B cell (primary cell): ENCODE results near the gene TANC2. TPM values are rescaled to one million over a fixed set of nuclear protein-coding genes. Genes with fewer than 3 reads are reported as not detected.

Source experiments
- ATAC-seq: fragments of 200-7000 bp; cut with Tn5 transposase; one replicate; pipeline ENCODE4 v1.10.0; 2021; ENCODE audit warnings: low read depth, mild to moderate bottlenecking, moderate number of reproducible peaks, moderate library complexity
- CTCF ChIA-PET: fragments of 350-600 bp; sonication (Branson Sonifier 250); formaldehyde crosslinking; loops from one replicate; lab custom pipeline; 2021; ENCODE audit warnings: antibody characterized with exemption, inconsistent platforms; lab: Charles Lee
- POLR2A ChIA-PET: fragments of 350-600 bp; sonication (Branson Sonifier 250); formaldehyde crosslinking; loops from one replicate; lab custom pipeline; 2021; ENCODE audit warnings: antibody characterized with exemption; lab: Charles Lee
- DNase-seq: peaks from one replicate; pipeline ENCODE4 v3.0.0; 2013
- H2AFZ ChIP-seq: 2 replicates; pipeline ENCODE4 v1.6.1; 2012; ENCODE audit warnings: mild to moderate bottlenecking, low read depth, low read length; ENCODE audit not compliant: insufficient read depth, poor library complexity, severe bottlenecking
- H3K27ac ChIP-seq, 2 donors: 1 replicate in 1 of 2; 2 replicates in 1 of 2; pipeline ENCODE4 v1.5.1; 2012 to 2013; ENCODE audit warnings: low read length in 2 of 2, mild to moderate bottlenecking in 2 of 2, moderate library complexity in 1 of 2
- H3K27me3 ChIP-seq, 4 experiments: fragments of 200-600 bp in 1 of 4; sonication (generic) in 1 of 4; replicated peaks in 1 of 4; 1 replicate in 2 of 4; 2 replicates in 2 of 4; pipeline versions ENCODE4 v1.6.1 to v1.7.0; 2013 to 2016; ENCODE audit warnings: low read length in 3 of 4, mild to moderate bottlenecking in 2 of 4, mixed read lengths in 1 of 4, moderate library complexity in 1 of 4; ENCODE audit not compliant: insufficient read depth in 4 of 4, control insufficient read depth in 3 of 4; ENCODE audit errors: control extremely low read depth in 1 of 4
- H3K36me3 ChIP-seq, 2 experiments: replicated peaks in 1 of 2; 1 replicate in 1 of 2; 2 replicates in 1 of 2; pipeline versions ENCODE4 v1.6.1 to v1.7.1; 2013; ENCODE audit warnings: low read length in 1 of 2; ENCODE audit not compliant: insufficient read depth in 2 of 2, control insufficient read depth in 1 of 2; ENCODE audit errors: control extremely low read depth in 1 of 2, extremely low read depth in 1 of 2
- H3K4me1 ChIP-seq, 2 donors: fragments of 200-600 bp in 1 of 2; sonication (generic) in 1 of 2; 1 replicate in 1 of 2; 2 replicates in 1 of 2; pipeline versions ENCODE4 v1.5.1 to v1.6.1; 2013 to 2017; ENCODE audit warnings: low read length in 2 of 2; ENCODE audit not compliant: control insufficient read depth in 2 of 2, insufficient read depth in 2 of 2
- H3K4me2 ChIP-seq: replicated peaks from 2 replicates; pipeline ENCODE3; 2012; ENCODE audit warnings: mild to moderate bottlenecking, low read depth, low read length; ENCODE audit not compliant: poor library complexity, severe bottlenecking
- H3K4me3 ChIP-seq, 5 experiments: fragments of 200-600 bp in 1 of 5; sonication (generic) in 1 of 5; 1 replicate in 3 of 5; 2 replicates in 2 of 5; pipeline versions ENCODE4 v1.5.1 to v1.7.0; 2011 to 2016; ENCODE audit warnings: low read length in 4 of 5, mild to moderate bottlenecking in 4 of 5, low read depth in 2 of 5, control low read depth in 1 of 5, moderate library complexity in 1 of 5; ENCODE audit not compliant: insufficient read depth in 1 of 5; ENCODE audit errors: control extremely low read depth in 1 of 5, extremely low read depth in 1 of 5
- H3K79me2 ChIP-seq: fragments of 200-600 bp; sonication (generic); one replicate; pipeline ENCODE4 v1.6.0; 2016; ENCODE audit warnings: low read length; ENCODE audit not compliant: control insufficient read depth, insufficient read depth
- H3K9ac ChIP-seq: fragments of 200-600 bp; sonication (generic); 2 replicates; pipeline ENCODE4 v1.6.1; 2017; ENCODE audit warnings: mild to moderate bottlenecking, low read length, moderate library complexity
- H3K9me3 ChIP-seq, 3 donors: one replicate each; pipeline versions ENCODE4 v1.6.1 to v1.7.1; 2013; ENCODE audit warnings: low read length in 2 of 3; ENCODE audit not compliant: control insufficient read depth in 2 of 3, insufficient read depth in 1 of 3; ENCODE audit errors: control extremely low read depth in 1 of 3
- H4K20me1 ChIP-seq: 2 replicates; pipeline ENCODE4 v1.6.0; 2012; ENCODE audit warnings: mild to moderate bottlenecking, low read length; ENCODE audit not compliant: insufficient read depth, control insufficient read depth, poor library complexity, severe bottlenecking
- H3K27ac Mint-ChIP-seq: one replicate; pipeline ENCODE4 v1.8.0; 2021; ENCODE audit warnings: mixed read lengths
- H3K27me3 Mint-ChIP-seq: one replicate; pipeline ENCODE4 v1.8.0; 2021; ENCODE audit warnings: mixed read lengths
- H3K4me1 Mint-ChIP-seq: one replicate; pipeline ENCODE4 v1.8.0; 2021; ENCODE audit warnings: mixed read lengths
- H3K4me3 Mint-ChIP-seq: one replicate; pipeline ENCODE4 v1.8.0; 2021; ENCODE audit warnings: mixed read lengths
- H3K9me3 Mint-ChIP-seq: one replicate; pipeline ENCODE4 v1.8.0; 2022; ENCODE audit warnings: mixed read lengths; ENCODE audit not compliant: insufficient read depth
- CTCF ChIP-seq: fragments of 200-600 bp; IDR thresholded peaks from one replicate; pipeline ENCODE4 v1.8.0; 2022; ENCODE audit warnings: antibody characterized with exemption, mild to moderate bottlenecking
- EZH2 ChIP-seq: IDR thresholded peaks from 2 replicates; pipeline ENCODE4 v1.6.1; 2012; ENCODE audit warnings: borderline replicate concordance, low read depth, mild to moderate bottlenecking, moderate library complexity, low read length; ENCODE audit not compliant: insufficient read depth, poor library complexity, severe bottlenecking
- WGBS: methylation state at CpG from one replicate; pipeline ENCODE4 v1.1.5; 2013; ENCODE audit warnings: missing lambda C conversion rate; ENCODE audit not compliant: insufficient coverage; 5-methylcytosine and 5-hydroxymethylcytosine counted together
- intact Hi-C: fragments of 100-400 bp; cut with micrococcal nuclease; formaldehyde crosslinking; loops from one replicate; pipeline ENCODE4 v1.10.0; 2022
- polyA plus RNA-seq: library from polyadenylated mRNA; depleted of rRNA; stranded (reverse); fragments of >200 nt; gene quantifications from 2 replicates; pipeline ENCODE4 v1.2.3, GENCODE V29; 2012
- total RNA-seq, 2 donors: library from RNA; stranded (reverse); fragments of 120-200 nt in 1 of 2; gene quantifications; 1 replicate in 1 of 2; 2 replicates in 1 of 2; pipeline versions ENCODE4 v1.2.3 to v1.2.4, GENCODE V29; 2013 to 2022

TANC2 gene
- total and polyA plus RNA-seq, 2 donors (not counting 1 experiment from before 2014, with no cell fraction given) = 4.6 to 20.4 TPM

GRCh38 chr17:62931101-62931500 lies 34.9 kb upstream of the TANC2 start:
- TF ChIP-seq EZH2 (no peak), CTCF (no peak)
- Histone ChIP-seq H3K27ac (no peak overlapping the region), H3K9me3 (no peaks in the 10 kb centered on the region), H3K4me1 (no peaks in the 10 kb centered on the region), H3K36me3 (no peaks in the 10 kb centered on the region), H3K79me2 (no peaks in the 10 kb centered on the region), H3K4me3 (no peak overlapping the region), H4K20me1 (no peaks in the 10 kb centered on the region), H3K4me2 (no peak overlapping the region), H2AFZ (no peak overlapping the region), H3K27me3 (peaks cover 0 to 3% (median 1%) of the 10 kb centered on the region in 4 experiments), H3K9ac (no peak overlapping the region)
- ChIA-PET CTCF (no interaction called here), POLR2A (no interaction called here)
- no peak for ATAC-seq
- no CpG with 5 or more reads among the region's 1 CpG for WGBS
- no peak overlapping the region for H3K27ac Mint-ChIP-seq
- intact Hi-C loops = no loop called here
- no peaks in the 10 kb centered on the region for H3K4me1 Mint-ChIP-seq
- peaks cover 42% of the 10 kb centered on the region for H3K27me3 Mint-ChIP-seq
- H3K4me3 Mint-ChIP-seq = no peak overlapping the region
- no peak for DNase-seq
- no peaks in the 10 kb centered on the region for H3K9me3 Mint-ChIP-seq

- Histone ChIP-seq H3K9me3 (no peaks in the 10 kb centered on the region), H3K27ac (no peak overlapping the region), H3K9ac (no peak overlapping the region), H3K4me2 (no peak overlapping the region), H4K20me1 (no peaks in the 10 kb centered on the region), H3K36me3 (no peaks in the 10 kb centered on the region), H3K79me2 (no peaks in the 10 kb centered on the region), H3K4me1 (no peaks in the 10 kb centered on the region), H3K4me3 (no peak overlapping the region), H2AFZ (no peak overlapping the region), H3K27me3 (peaks cover 0 to 11% (median 3%) of the 10 kb centered on the region in 4 experiments)
- H3K4me3 Mint-ChIP-seq = no peak overlapping the region
- CTCF ChIA-PET = interaction anchor here (0.6 kb wide), 1 partner anchor 79 kb away, joined by 4 read pairs; no protein-coding TSS in a partner anchor
- no peak overlapping the region for H3K27ac Mint-ChIP-seq
- no peaks in the 10 kb centered on the region for H3K4me1 Mint-ChIP-seq
- intact Hi-C loops = no loop called here
- 96% methylated on average over 11 of the region's 15 CpGs for WGBS
- no peaks in the 10 kb centered on the region for H3K9me3 Mint-ChIP-seq
- TF ChIP-seq CTCF (no peak), EZH2 (no peak)
- ATAC-seq = no peak
- peaks cover 46% of the 10 kb centered on the region for H3K27me3 Mint-ChIP-seq
- DNase-seq = no peak
- POLR2A ChIA-PET = no interaction called here
Observed at GRCh38 chr17:62933501-62934385, 32.3 kb upstream of the TANC2 start.
